AG10803 (cell line): Measurements from ENCODE around the gene MAPKBP1.

Source experiments
- DNase-seq: peaks from one replicate; pipeline ENCODE4 v3.0.0; 2010; ENCODE audit warnings: low read depth
- H3K4me3 ChIP-seq: 2 replicates; pipeline ENCODE4 v1.5.1; 2011; ENCODE audit warnings: mild to moderate bottlenecking, low read length, control low read depth
- CTCF ChIP-seq: conservative IDR thresholded peaks from 2 replicates; pipeline ENCODE4 v1.5.1; 2011; ENCODE audit warnings: mild to moderate bottlenecking, low read length, control low read depth, inconsistent platforms

Gene MAPKBP1

GRCh38 chr15:41873711-41874110, 99.4 kb downstream of the MAPKBP1 start:
- TF ChIP-seq CTCF = no peak
- no peak overlapping the region for H3K4me3 ChIP-seq
- no peak for DNase-seq

GRCh38 chr15:41874736-41875135, 100.5 kb downstream of the MAPKBP1 start:
- no peak for TF ChIP-seq CTCF
- no peak for DNase-seq
- H3K4me3 ChIP-seq = no peak overlapping the region

GRCh38 chr15:41876007-41876406, 101.7 kb downstream of the MAPKBP1 start:
- H3K4me3 ChIP-seq = no peak overlapping the region
- TF ChIP-seq CTCF = no peak
- DNase-seq = no peak

GRCh38 chr15:41876689-41877088, 102.4 kb downstream of the MAPKBP1 start:
- DNase-seq = no peak
- no peak for TF ChIP-seq CTCF
- H3K4me3 ChIP-seq = no peak overlapping the region
